RWPE2 (cell line): Measurements from ENCODE around the gene TSPAN32.

Source experiments
- ATAC-seq: fragments of 200-7000 bp; cut with Tn5 transposase; 3 replicates; pipeline ENCODE4 v1.9.1; 2021; ENCODE audit warnings: low read depth
- DNase-seq: peaks from one replicate; pipeline ENCODE4 v3.0.0-alpha.2; 2020; ENCODE audit warnings: low spot score
- H3K27ac ChIP-seq: fragments of 450-650 bp; 2 replicates; pipeline ENCODE4 v1.5.1; 2017; ENCODE audit warnings: mild to moderate bottlenecking; ENCODE audit not compliant: poor library complexity, severe bottlenecking
- H3K27me3 ChIP-seq: fragments of 250-450 bp; sonication (Bioruptor Pico); 2 replicates; pipeline ENCODE4 v1.5.1; 2021; ENCODE audit warnings: mild to moderate bottlenecking, moderate library complexity; ENCODE audit not compliant: insufficient read depth, poor library complexity, severe bottlenecking
- H3K36me3 ChIP-seq: fragments of 250-450 bp; sonication (Bioruptor Pico); 2 replicates; pipeline ENCODE4 v1.5.1; 2020; ENCODE audit warnings: low read depth, mild to moderate bottlenecking, moderate library complexity
- H3K4me1 ChIP-seq: fragments of 250-450 bp; sonication (Bioruptor Pico); 2 replicates; pipeline ENCODE4 v1.5.1; 2021; ENCODE audit warnings: mild to moderate bottlenecking, moderate library complexity; ENCODE audit not compliant: insufficient read depth, poor library complexity, severe bottlenecking
- H3K4me3 ChIP-seq: fragments of 250-450 bp; sonication (Bioruptor Pico); 2 replicates; pipeline ENCODE4 v1.5.1; 2021; ENCODE audit warnings: mild to moderate bottlenecking, moderate library complexity; ENCODE audit not compliant: severe bottlenecking
- H3K9me3 ChIP-seq: fragments of 250-450 bp; sonication (Bioruptor Pico); 2 replicates; pipeline ENCODE4 v1.5.1; 2021; ENCODE audit warnings: mild to moderate bottlenecking, moderate library complexity; ENCODE audit not compliant: severe bottlenecking
- CTCF ChIP-seq: fragments of 450-650 bp; IDR thresholded peaks from one replicate; pipeline ENCODE4 v1.5.1; 2017; ENCODE audit warnings: mild to moderate bottlenecking, moderate library complexity; ENCODE audit not compliant: poor library complexity, severe bottlenecking

TSPAN32 gene

DNA sequence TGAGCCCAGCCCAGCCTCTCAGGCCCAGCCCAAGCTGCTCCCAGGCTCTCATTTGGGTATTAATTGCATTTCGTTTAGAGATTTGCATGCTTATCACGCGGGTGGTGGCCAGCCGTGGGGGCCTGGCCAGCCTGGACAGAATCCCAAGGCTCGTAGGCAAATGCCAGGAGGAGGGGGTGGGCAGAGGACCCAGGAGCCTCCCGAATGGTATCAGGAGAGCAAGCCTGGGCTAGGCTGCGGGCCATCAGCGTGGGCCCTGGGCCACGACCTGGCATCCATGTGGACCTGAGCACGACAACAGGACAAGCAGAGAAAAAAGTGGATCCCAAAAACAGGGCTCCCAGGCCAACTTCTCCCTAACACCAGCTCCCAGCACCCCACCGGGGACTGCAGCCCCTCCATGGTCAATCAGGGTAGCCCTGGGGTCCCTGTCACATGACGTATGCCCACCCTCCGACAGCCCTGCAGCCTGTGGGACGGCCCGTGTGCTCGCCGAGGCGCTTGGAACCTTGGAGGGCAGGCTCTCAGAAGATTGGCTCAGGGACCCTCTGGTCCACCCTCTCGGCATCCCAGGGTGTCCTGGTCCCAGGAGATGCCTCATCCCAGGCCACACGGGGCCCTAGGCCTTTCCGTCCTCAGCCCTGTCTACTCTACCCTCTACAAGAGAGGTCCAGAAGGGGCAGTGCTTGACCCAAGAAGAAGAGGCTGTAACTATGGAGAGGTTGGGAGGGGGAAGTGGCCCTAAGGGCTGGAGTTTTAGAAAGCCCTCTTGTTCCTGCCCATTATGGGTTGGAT is 40.2 kb upstream of the TSPAN32 start:
- DNase-seq (no peak), ATAC-seq (no peak)
- H3K27me3 ChIP-seq = no peaks in the 10 kb centered on the region
- no peak for TF ChIP-seq CTCF
- no peaks in the 10 kb centered on the region for H3K9me3 ChIP-seq
- H3K36me3 ChIP-seq = no peaks in the 10 kb centered on the region
- H3K27ac ChIP-seq = no peak overlapping the region
- H3K4me3 ChIP-seq = no peak overlapping the region
- H3K4me1 ChIP-seq = peaks cover 7% of the 10 kb centered on the region

DNA sequence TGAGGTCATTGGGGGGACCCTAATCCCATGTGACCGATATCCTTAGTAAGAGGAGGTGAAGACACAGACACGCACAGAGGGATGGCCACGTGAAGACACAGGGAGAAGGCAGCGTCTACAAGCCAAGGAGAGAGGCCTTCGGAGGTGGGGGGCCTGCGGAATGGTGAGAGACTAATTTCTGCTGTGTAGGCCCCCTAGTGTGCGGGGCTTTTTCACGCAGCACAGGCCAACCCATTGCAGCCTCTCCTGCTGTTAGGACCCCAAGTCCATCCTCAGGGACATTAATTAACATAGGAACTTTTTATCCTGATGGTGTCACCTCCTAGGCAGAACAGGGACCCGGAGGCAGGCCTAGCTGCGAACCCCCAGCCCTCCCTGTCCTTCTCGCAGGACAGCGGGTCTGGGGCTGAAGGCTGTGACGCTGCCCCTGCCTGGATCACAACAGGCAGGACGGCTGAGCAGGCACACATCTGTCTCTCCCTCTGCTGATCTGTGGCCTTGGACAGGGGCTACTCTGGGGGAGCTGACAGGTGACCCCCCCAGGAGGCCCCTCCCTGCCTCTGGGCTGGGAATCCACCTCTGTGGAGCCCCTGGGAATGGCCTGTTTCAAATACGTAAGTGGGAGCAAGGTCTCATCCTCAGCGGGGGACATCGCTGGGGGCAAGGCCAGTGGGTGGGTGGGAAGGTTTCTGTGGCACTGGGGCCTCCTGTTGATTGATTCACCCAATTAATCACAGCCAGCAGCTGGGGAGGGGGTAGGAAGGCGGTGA is 39.3 kb upstream of the TSPAN32 start:
- DNase-seq (no peak), ATAC-seq (no peak)
- no peak overlapping the region for H3K27ac ChIP-seq
- H3K36me3 ChIP-seq = no peaks in the 10 kb centered on the region
- no peak for TF ChIP-seq CTCF
- no peaks in the 10 kb centered on the region for H3K9me3 ChIP-seq
- no peaks in the 10 kb centered on the region for H3K4me1 ChIP-seq
- no peak overlapping the region for H3K4me3 ChIP-seq
- no peaks in the 10 kb centered on the region for H3K27me3 ChIP-seq

DNA sequence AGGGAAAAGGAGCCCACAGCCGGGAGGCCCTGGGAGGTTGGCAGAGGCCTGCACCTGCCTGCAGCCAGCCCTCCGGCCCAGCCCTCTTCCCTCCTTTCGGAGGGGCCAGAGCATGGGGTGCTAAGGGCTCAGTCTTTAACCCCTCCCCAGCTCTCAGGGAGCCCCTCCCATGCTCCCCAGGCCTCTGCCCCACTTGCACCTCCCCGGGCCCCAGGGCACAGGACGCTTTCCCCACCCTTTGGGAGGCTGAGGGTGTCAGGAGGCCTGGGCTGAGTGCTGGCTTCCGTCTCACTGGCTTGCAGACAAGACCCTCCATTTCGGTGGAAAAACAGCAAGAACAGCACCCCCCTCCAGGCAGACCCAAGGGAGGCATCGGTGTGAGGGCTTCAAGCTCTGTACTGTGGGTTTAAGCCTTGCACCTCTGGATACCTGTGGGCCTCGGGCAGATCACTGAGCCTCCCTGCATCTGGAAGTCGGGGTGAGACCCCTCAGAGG is 38.7 kb upstream of the TSPAN32 start:
- no peaks in the 10 kb centered on the region for H3K36me3 ChIP-seq
- DNase-seq (no peak), ATAC-seq (no peak)
- H3K27ac ChIP-seq = no peak overlapping the region
- no peaks in the 10 kb centered on the region for H3K4me1 ChIP-seq
- no peak for TF ChIP-seq CTCF
- no peaks in the 10 kb centered on the region for H3K9me3 ChIP-seq
- H3K27me3 ChIP-seq = no peaks in the 10 kb centered on the region
- H3K4me3 ChIP-seq = no peak overlapping the region

- ATAC-seq = no peak
These were observed 38.0 kb upstream of the TSPAN32 start for GRCh38 chr11:2263724-2264360.

More at GRCh38 chr11:2263724-2264360, 38.0 kb upstream of the TSPAN32 start:
- Histone ChIP-seq H3K27ac (no peak overlapping the region), H3K9me3 (no peaks in the 10 kb centered on the region), H3K4me3 (no peak overlapping the region), H3K4me1 (no peaks in the 10 kb centered on the region), H3K27me3 (no peaks in the 10 kb centered on the region), H3K36me3 (no peaks in the 10 kb centered on the region)
- no peak for DNase-seq
- no peak for TF ChIP-seq CTCF
